Activated CD8-positive, alpha-beta memory T cell treated with anti-CD3 and anti-CD28 coated beads, Interleukin-2, amount 50 U/mL, for 1 hour (primary cell): ENCODE results near the gene CCDC47.

Experiments
- DNase-seq: peaks from one replicate; pipeline ENCODE4 v3.0.0-alpha.2; 2020; ENCODE audit errors: extremely low read depth

The CCDC47 gene

GRCh38 chr17:63785556-63785955, 12.2 kb upstream of the CCDC47 start:
- DNase-seq: no peak

- DNase-seq: no peak
Measured at GRCh38 chr17:63783522-63783921, 10.1 kb upstream of the CCDC47 start.

- no peak for DNase-seq
Measured at GRCh38 chr17:63780928-63781327, 7.5 kb upstream of the CCDC47 start.

GRCh38 chr17:63780507-63780906, 7.1 kb upstream of the CCDC47 start:
- DNase-seq: no peak

- no peak for DNase-seq
Measured at GRCh38 chr17:63775420-63775819, 2.0 kb upstream of the CCDC47 start.

- DNase-seq: no peak
Measured at GRCh38 chr17:63774969-63775265, 1.5 kb upstream of the CCDC47 start.

GRCh38 chr17:63774141-63774968, 958 bp upstream of the CCDC47 start, which contains the start of gene DDX42:
Gene DDX42 (plus strand): TSS chr17:63774170. CDS start chr17:63787050, 12,880 bp downstream.
- no peak for DNase-seq

GRCh38 chr17:63772801-63773271, 561 bp downstream of the CCDC47 start:
- DNase-seq: no peak

GRCh38 chr17:63768433-63768832, 5.0 kb downstream of the CCDC47 start:
- no peak for DNase-seq

GRCh38 chr17:63766754-63767153, 6.6 kb downstream of the CCDC47 start:
- DNase-seq: no peak

- no peak for DNase-seq
Measured at GRCh38 chr17:63764716-63765115, 8.7 kb downstream of the CCDC47 start.

GRCh38 chr17:63762161-63763078, 11.0 kb downstream of the CCDC47 start:
- DNase-seq: no peak

- no peak for DNase-seq
Measured at GRCh38 chr17:63760771-63761539, 12.4 kb downstream of the CCDC47 start.

- no peak for DNase-seq
Measured at GRCh38 chr17:63758428-63758827, 15.0 kb downstream of the CCDC47 start.

- DNase-seq: no peak
Measured at GRCh38 chr17:63754046-63754445, 19.4 kb downstream of the CCDC47 start.

- no peak for DNase-seq
Measured at GRCh38 chr17:63753215-63753614, 20.2 kb downstream of the CCDC47 start.

- DNase-seq: no peak
Measured at GRCh38 chr17:63752707-63753106, 20.7 kb downstream of the CCDC47 start.

- no peak for DNase-seq
Measured at GRCh38 chr17:63751806-63752205, 21.6 kb downstream of the CCDC47 start.

- peak; percentile 97 for DNase-seq
Measured at GRCh38 chr17:63741408-63742173, 31.8 kb downstream of the CCDC47 start, which contains the start of gene STRADA. Gene STRADA (minus strand): TSS chr17:63741799. CDS start chr17:63728369, 13,430 bp downstream.

- DNase-seq: no peak
Measured at GRCh38 chr17:63741143-63741407, 32.3 kb downstream of the CCDC47 start.

GRCh38 chr17:63740464-63741142, 32.8 kb downstream of the CCDC47 start:
- no peak for DNase-seq
